Left lung (tissue), 10 donors: Measurements from ENCODE around the gene BRCC3. TPM values are rescaled to one million over a fixed set of nuclear protein-coding genes. Genes with fewer than 3 reads are reported as not detected.

Source experiments
- ATAC-seq: fragments of 200-7000 bp; cut with Tn5 transposase; one replicate; pipeline ENCODE4 v1.9.1; 2020; ENCODE audit warnings: moderate library complexity
- DNase-seq, 4 donors: peaks; one replicate each; pipeline ENCODE4 v3.0.0-alpha.2; 2013 to 2020
- H3K27ac ChIP-seq, 2 donors: fragments of 200-600 bp; sonication (generic) in 1 of 2; one replicate each; pipeline versions ENCODE4 v1.5.0 to v1.8.0; 2020 to 2021
- H3K27me3 ChIP-seq, 2 donors: fragments of 200-600 bp; sonication (generic) in 1 of 2; one replicate each; pipeline versions ENCODE4 v1.5.0 to v1.8.0; 2020 to 2021
- H3K36me3 ChIP-seq, 2 donors: fragments of 200-600 bp; sonication (generic) in 1 of 2; one replicate each; pipeline versions ENCODE4 v1.5.0 to v1.8.0; 2020 to 2021
- H3K4me1 ChIP-seq, 2 donors: fragments of 200-600 bp; one replicate each; pipeline ENCODE4 v1.8.0; 2021
- H3K4me3 ChIP-seq, 2 donors: fragments of 200-600 bp; sonication (generic) in 1 of 2; one replicate each; pipeline versions ENCODE4 v1.5.0 to v1.8.0; 2020 to 2021; ENCODE audit warnings: mild to moderate bottlenecking in 1 of 2
- H3K9me3 ChIP-seq, 2 donors: fragments of 200-600 bp; sonication (generic) in 1 of 2; one replicate each; pipeline versions ENCODE4 v1.5.0 to v1.8.0; 2020 to 2021
- intact Hi-C, 2 donors: fragments of 100-400 bp; cut with DNase I; formaldehyde crosslinking; loops; one replicate each; pipeline versions ENCODE4 v1.11.2 to v1.14.2; 2022
- polyA plus RNA-seq, 6 donors: library from polyadenylated mRNA; unstranded; fragments of 120-200 nt; gene quantifications; one replicate each; pipeline ENCODE4 v1.2.1, GENCODE V29; 2013; ENCODE audit not compliant: insufficient read length in 6 of 6
- total RNA-seq, 2 donors: library from RNA; stranded (reverse); fragmentation: NEBNext Ultra II Directional; extraction: Animal tissue kit (Norgen Biotek cat#: 25700); gene quantifications; one replicate each; pipeline ENCODE4 v1.2.1, GENCODE V29; 2021
- TF ChIP-seq, protein P1 (sequence below), 2 donors: fragments of 200-600 bp; sonication (generic) in 1 of 2; IDR thresholded peaks; one replicate each; pipeline versions ENCODE4 v1.5.0 to v1.8.0; 2021; ENCODE audit warnings: antibody characterized with exemption in 2 of 2
- donor health status: DM: no; HTN: yes; CAD: no.
- donor health status: DM: no; HTN: no; CAD: no.

BRCC3 gene
- total and polyA plus RNA-seq, 8 donors = 20.1 to 25.5 (median 22.7) TPM

DNA sequence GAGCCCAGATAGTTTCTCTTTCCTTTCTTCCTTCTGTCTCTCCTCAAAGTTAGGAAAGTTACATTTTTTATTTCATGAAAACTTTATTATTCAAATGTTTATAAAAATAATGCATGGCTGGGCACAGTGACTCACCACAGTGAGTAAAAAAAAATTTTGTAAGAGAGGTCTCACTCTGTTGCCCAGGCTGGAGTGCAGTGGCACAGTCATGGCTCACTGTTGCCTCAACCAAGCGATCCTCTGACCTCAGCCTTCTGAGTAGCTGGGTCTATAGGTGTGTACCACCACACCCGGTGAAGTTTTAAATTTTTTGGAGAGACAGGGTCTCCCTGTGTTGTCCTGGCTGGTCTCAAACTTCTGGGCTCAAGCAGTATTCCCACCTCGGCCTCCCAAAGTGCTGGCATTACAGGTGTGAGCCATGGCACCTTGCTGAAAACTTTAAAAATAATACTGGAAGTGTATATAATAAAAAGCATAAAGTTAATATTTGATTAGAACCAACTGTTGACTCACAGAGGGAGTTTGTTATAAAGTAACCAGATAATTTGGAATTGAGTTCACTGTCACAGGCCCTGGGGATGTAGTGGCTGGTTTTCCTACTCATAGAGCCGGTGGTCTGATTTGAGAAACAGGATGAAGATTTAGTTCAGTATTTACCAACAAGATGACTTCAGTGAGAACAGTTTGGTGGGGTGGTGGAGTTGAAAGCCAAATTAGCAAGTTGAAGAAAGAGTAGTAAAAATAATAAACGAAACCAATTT lies 18.4 kb upstream of the BRCC3 start:
- ATAC-seq = no peak
- TF ChIP-seq, protein P1, sequence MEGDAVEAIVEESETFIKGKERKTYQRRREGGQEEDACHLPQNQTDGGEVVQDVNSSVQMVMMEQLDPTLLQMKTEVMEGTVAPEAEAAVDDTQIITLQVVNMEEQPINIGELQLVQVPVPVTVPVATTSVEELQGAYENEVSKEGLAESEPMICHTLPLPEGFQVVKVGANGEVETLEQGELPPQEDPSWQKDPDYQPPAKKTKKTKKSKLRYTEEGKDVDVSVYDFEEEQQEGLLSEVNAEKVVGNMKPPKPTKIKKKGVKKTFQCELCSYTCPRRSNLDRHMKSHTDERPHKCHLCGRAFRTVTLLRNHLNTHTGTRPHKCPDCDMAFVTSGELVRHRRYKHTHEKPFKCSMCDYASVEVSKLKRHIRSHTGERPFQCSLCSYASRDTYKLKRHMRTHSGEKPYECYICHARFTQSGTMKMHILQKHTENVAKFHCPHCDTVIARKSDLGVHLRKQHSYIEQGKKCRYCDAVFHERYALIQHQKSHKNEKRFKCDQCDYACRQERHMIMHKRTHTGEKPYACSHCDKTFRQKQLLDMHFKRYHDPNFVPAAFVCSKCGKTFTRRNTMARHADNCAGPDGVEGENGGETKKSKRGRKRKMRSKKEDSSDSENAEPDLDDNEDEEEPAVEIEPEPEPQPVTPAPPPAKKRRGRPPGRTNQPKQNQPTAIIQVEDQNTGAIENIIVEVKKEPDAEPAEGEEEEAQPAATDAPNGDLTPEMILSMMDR (IDR thresholded peaks at IDR 0.05) = no peak
- intact Hi-C loops = no loop called here

DNA sequence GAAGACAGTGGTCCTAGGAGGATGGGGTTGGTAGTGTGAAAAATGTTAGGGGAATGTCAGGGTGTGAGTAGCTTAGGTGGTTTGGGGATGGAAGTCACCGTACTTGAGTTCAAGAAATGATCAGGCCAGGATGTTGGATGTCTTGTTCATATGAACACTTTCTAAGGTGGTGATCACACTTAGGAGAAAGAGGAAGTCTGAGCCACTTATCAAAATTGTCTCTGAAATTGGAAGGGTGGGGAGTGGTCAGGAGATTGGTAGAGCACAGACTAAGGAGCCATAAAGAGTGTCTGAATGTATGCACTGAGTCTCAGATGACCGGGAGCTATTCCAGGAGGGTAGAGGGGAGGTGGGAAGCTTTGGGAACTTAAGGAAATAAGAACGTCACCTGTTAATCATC lies 17.7 kb upstream of the BRCC3 start:
- H3K9me3 ChIP-seq = no peaks in the 10 kb centered on the region
- H3K4me3 ChIP-seq = no peak overlapping the region
- H3K36me3 ChIP-seq = peaks cover 0 to 8% of the 10 kb centered on the region in 2 donors
- intact Hi-C loops = no loop called here
- H3K27me3 ChIP-seq = no peaks in the 10 kb centered on the region
- no peak for ATAC-seq
- TF ChIP-seq, protein P1 (IDR thresholded peaks at IDR 0.05) = no peak
- DNase-seq = no peak
- no peak overlapping the region for H3K27ac ChIP-seq
- H3K4me1 ChIP-seq = peaks cover 0 to 9% of the 10 kb centered on the region in 2 donors

More for the DNA sequence above, 18.4 kb upstream of the BRCC3 start:
- Histone ChIP-seq H3K36me3 (peaks cover 0 to 8% of the 10 kb centered on the region in 2 donors), H3K4me3 (no peak overlapping the region), H3K27ac (no peak overlapping the region), H3K27me3 (no peaks in the 10 kb centered on the region), H3K4me1 (peaks cover 0 to 9% of the 10 kb centered on the region in 2 donors), H3K9me3 (no peaks in the 10 kb centered on the region)
- no peak for DNase-seq

- Histone ChIP-seq H3K9me3 (no peaks in the 10 kb centered on the region), H3K4me3 (no peak overlapping the region), H3K27me3 (no peaks in the 10 kb centered on the region), H3K27ac (no peak overlapping the region), H3K4me1 (peaks cover 0 to 9% of the 10 kb centered on the region in 2 donors), H3K36me3 (peaks cover 0 to 8% of the 10 kb centered on the region in 2 donors)
- DNase-seq = no peak
- ATAC-seq = no peak
- intact Hi-C loops = no loop called here
- TF ChIP-seq, protein P1 (IDR thresholded peaks at IDR 0.05) = no peak
Observed at GRCh38 chrX:155054255-155054654, 17.1 kb upstream of the BRCC3 start.

GRCh38 chrX:155055494-155055893 lies 15.8 kb upstream of the BRCC3 start:
- ATAC-seq (no peak), DNase-seq (no peak)
- Histone ChIP-seq H3K36me3 (peaks cover 0 to 8% of the 10 kb centered on the region in 2 donors), H3K4me1 (peaks cover 0 to 9% of the 10 kb centered on the region in 2 donors), H3K27me3 (no peaks in the 10 kb centered on the region), H3K4me3 (no peak overlapping the region), H3K9me3 (no peaks in the 10 kb centered on the region), H3K27ac (no peak overlapping the region)
- TF ChIP-seq, protein P1 (IDR thresholded peaks at IDR 0.05) = no peak
- intact Hi-C loops = loop anchor here in 1 of 2 donors (5.0 kb wide), 1 partner anchor 73 kb away; no protein-coding TSS in a partner anchor

- Histone ChIP-seq H3K9me3 (no peaks in the 10 kb centered on the region), H3K27me3 (no peaks in the 10 kb centered on the region), H3K4me1 (peaks cover 0 to 9% of the 10 kb centered on the region in 2 donors), H3K36me3 (peaks cover 0 to 8% of the 10 kb centered on the region in 2 donors), H3K4me3 (no peak overlapping the region), H3K27ac (no peak overlapping the region)
- ATAC-seq (no peak), DNase-seq (no peak)
- TF ChIP-seq, protein P1 (IDR thresholded peaks at IDR 0.05) = no peak
- intact Hi-C loops = loop anchor here in 1 of 2 donors (5.0 kb wide), 1 partner anchor 74 kb away; no protein-coding TSS in a partner anchor
Observed at GRCh38 chrX:155056471-155056870, 14.8 kb upstream of the BRCC3 start.
